22Rv1 (cell line): ENCODE data around the gene RHOD.

ENCODE experiments used
- ZFX ChIP-seq: fragments of 450-650 bp; IDR thresholded peaks from 2 replicates; pipeline ENCODE4 v1.6.1; 2017; ENCODE audit warnings: antibody characterized with exemption, borderline replicate concordance
- TF ChIP-seq, protein P1 (sequence below): fragments of 450-650 bp; IDR thresholded peaks from 2 replicates; pipeline ENCODE4 v1.5.1; 2017; ENCODE audit warnings: mild to moderate bottlenecking

DNA sequence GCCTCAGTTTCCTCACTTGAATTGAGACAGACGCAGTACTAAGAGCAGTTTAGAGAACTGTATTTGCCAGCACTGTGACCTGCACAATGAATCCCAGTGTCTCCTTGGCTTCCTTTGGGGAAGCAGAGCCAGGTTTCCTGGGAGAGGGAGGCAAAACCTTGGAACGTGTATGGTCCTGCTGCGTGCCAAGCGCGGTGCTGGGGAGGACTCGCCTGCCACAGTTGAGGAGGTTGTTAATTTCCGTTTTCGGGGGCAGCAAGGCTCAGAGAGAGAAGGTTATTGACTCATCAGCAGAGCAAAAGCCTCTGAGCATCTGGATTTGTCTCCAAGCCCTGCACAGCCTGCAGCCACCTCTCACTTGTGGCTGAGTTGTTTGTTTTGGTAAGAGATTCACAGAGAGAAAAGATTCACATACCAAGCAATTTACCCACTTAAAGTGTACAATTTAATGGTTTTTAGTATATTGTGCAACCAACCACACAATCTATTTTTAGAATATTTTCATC lies 22.9 kb upstream of the RHOD start:
- TF ChIP-seq, protein P1, sequence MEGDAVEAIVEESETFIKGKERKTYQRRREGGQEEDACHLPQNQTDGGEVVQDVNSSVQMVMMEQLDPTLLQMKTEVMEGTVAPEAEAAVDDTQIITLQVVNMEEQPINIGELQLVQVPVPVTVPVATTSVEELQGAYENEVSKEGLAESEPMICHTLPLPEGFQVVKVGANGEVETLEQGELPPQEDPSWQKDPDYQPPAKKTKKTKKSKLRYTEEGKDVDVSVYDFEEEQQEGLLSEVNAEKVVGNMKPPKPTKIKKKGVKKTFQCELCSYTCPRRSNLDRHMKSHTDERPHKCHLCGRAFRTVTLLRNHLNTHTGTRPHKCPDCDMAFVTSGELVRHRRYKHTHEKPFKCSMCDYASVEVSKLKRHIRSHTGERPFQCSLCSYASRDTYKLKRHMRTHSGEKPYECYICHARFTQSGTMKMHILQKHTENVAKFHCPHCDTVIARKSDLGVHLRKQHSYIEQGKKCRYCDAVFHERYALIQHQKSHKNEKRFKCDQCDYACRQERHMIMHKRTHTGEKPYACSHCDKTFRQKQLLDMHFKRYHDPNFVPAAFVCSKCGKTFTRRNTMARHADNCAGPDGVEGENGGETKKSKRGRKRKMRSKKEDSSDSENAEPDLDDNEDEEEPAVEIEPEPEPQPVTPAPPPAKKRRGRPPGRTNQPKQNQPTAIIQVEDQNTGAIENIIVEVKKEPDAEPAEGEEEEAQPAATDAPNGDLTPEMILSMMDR, result no peak
- TF ChIP-seq ZFX, result no peak
